ENCODE measurements around the gene C14orf119.

Gene C14orf119

GRCh38 chr14:23128969-23129758, 33.9 kb downstream of the C14orf119 start:
- DNase-seq, result no peak

GRCh38 chr14:23129759-23130316, 34.5 kb downstream of the C14orf119 start:
- DNase-seq, result no peak

GRCh38 chr14:23130871-23131270, 35.6 kb downstream of the C14orf119 start:
- DNase-seq, result no peak

DNA sequence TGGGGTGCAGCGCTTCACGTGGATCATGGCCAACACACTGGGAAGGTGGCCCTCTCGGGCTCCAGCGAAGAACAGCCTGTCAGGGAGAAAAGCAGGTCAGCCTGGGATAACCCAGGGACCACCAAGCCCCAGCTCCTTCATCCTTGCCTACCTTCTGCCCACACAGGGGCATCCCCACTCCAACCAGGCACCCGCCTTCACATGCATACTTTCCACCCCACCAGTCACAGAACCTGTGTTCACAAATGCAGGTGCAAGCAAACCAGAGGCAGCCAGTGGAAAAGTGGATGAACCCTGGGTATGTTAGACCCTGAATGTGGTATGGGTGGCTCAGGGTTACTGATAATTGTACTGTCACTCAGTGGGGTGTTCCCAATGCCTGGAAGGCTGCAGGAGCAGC, 36.2 kb downstream of the C14orf119 start:
- DNase-seq, result no peak

DNA sequence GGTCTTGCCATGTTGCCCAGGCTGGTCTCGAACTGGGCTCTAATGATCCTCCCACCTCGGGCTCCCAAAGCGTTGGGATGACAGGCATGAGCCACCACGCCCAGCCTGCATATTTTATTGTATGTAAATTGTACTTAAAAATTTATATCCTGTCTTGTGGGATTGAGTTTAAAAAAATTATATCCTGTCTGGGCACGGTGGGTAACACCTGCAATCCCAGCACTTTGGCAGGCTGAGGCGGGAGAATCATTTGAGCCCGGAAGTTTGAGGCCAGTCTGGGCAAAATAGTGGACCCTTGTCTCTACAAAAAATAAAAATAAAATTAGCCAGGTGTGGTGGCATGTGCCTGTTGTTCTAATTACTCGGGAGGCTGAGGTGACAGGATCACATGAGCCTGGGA, 37.7 kb downstream of the C14orf119 start:
- DNase-seq, result no peak

DNA sequence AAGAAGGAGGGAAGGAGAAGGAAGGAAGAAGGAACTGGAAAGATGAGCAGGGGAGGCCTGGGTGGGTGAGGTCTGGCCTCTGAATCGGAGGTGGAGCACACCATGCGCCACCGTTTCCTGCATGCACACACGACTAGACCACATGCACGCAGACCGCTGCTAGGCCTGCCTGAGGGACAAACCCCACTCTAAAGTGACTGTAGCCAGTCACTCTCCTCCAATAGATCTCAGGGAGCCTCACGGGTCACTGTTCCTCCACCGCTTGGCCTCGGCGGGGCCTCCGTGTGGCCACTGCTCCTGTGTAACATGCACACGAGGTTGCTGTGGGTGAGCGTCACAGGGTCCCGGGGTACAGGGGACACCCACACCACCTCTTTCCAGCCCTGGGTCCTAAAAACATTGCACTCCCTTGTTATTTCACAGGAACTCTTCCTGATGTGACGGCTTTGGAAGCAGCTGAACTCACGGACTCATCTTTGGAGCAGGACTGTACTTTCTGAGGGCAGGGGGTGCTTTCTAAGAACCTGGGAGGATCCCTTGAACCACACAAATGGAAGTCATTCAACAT, 41.3 kb downstream of the C14orf119 start:
- DNase-seq, result no peak

- no peak for DNase-seq
Measured at GRCh38 chr14:23137192-23137812, 42.0 kb downstream of the C14orf119 start.

DNA sequence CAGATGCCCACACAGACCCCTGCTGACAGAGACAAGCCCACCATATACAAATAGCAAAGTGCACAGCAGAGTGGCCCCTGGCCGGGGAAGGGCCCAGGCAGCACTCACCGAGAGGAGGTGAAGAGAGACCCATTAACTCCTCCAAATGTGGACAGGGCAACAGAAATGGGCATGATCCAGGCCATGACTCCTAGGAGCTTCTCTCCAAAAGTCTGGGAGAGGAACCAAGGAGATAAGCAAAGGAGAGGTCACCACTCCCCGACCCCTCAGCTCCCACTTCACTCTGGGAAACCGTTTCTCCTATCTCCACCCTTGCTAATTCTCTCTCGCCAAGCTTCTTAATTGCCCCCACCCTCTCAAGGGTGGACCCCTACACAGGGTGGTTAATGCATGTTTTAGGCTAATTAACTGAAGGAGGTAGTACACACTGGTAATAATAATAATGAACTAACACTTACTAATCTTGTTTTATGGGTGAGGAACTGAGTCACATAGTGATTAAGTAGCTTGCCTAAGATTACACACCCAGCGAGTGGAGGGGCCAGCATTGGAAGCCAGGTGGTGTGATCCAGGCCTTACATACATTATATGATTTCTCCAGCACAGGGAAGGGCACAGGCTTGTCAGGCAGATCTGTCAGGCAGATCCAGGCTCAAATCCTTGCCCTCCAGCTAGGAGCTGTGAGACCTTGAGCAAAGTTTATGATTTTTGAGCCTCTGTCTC, 42.7 kb downstream of the C14orf119 start:
- no peak for DNase-seq

GRCh38 chr14:23139874-23140273, 44.6 kb downstream of the C14orf119 start:
- DNase-seq, result no peak

- DNase-seq, result no peak
Measured at GRCh38 chr14:23140371-23140770, 45.1 kb downstream of the C14orf119 start.

GRCh38 chr14:23141706-23142444, 46.6 kb downstream of the C14orf119 start:
- peak; percentile 57 for DNase-seq

DNA sequence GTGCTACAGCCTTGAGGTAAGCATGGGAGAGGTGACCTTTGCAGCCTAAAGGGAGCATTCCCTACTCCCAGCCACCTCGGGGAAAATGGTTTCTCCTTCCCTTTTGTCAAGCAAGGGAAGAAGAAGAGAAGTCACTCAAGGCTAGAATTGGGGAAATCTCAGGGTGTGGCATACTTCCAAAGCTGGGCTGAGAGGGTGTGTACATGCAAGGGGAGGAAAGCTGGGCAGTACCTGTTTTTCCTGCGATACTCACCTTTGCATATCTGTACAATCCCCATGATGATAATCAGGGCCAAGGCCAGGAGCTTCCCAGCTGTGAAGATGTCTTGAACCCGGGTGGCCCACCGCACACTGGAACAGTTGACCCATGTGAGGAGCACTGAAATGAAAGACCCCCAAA, 47.5 kb downstream of the C14orf119 start:
- no peak for DNase-seq

DNA sequence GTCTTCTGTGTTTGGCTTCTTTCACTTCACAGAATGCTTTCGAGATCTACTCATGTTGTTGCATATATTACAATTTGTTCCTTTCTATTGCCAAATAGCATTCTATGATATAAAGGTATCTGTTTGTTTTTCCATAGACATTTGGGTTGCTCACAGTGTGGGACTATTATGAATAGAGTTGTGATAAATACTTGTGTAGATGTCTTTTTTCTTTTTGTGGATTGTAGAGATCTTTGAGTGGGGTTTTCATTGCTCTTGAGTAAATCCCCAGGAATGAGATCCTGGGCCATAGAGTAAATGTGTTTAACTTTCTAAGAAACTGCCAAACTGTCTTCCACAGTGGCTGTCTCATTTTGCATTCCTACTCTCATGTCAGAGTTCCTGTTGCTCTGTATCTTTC, 48.6 kb downstream of the C14orf119 start:
- DNase-seq, result no peak

GRCh38 chr14:23145794-23146350, 50.6 kb downstream of the C14orf119 start:
- no peak for DNase-seq

DNA sequence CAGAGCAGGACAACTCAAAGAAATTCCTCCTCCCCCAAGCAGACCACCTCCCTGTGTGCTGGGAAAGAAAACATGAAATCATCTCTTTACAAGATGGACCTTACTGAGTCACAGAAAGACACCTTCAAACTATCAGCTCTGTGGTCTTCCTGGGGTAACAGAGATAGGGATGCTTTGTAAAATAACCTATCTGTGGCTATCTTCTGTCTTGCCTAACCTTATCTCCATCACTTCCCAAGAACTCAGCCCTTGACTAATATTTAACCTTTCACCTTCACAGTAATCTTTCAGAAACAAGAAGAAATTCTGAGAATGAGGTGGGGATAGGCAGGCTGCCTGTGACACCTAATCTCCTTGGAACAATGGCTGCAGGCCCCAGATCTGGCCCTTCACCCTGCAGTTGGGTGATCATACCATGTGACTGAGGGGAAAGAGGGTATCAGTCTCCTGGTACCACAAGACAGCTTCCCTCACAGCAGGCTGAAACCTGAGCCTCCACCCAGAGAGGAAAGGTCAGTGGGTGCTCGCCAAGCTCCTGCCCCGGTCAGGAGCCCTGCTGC, 51.1 kb downstream of the C14orf119 start:
- no peak for DNase-seq

DNA sequence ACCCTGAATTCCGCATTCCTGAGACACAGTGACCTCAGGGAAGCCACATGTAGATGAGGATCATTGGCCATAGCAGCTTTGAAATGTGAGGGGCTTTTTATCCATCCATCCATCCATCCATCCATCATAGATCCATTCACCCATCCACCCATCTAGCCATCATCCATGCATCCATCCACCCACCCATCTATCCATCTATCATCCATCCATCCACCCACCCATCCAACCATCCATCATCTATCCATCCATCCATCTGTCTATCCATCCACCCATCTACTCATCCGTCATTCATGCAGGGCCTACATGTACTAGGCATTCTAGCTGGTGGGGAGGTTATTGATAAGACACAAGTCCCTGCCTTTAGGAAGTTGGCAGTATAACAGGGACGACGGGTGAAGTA, 51.7 kb downstream of the C14orf119 start:
- no peak for DNase-seq

- no peak for DNase-seq
Measured at GRCh38 chr14:23147676-23148075, 52.4 kb downstream of the C14orf119 start.

DNA sequence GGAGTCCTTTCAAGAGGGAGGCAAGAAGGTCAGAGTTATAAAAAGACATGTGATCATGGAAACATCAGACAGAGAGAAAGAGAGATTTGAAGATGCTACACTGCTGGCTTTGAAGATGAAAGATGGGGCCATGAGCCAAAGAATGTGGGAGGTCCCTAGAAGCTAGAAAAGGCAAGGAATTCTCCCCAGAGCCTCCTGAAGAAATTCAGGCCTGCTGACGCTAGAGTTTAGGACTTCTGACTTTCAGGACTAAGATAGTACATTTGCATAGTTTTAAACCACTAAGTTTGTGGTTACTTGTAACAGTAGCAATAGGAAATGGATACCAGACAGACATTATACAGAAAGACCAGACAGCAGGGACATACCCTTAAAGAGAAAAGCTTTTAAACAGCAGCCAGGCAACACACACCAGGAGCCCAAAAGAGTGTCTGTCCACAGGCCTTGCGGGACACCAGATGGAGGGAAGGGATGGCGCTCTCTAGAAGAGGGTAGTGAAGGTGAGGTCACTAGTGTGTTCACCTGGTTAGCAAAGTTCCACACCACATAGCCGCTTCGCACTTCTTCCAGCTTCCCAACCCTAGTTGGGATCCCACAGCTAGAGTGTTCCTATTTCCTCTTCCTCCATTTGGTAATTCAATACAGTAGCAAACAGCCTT, 53.4 kb downstream of the C14orf119 start:
- no peak for DNase-seq

- no peak for DNase-seq
Measured at GRCh38 chr14:23149745-23150144, 54.4 kb downstream of the C14orf119 start.
